NCI-H1694 (cell line): Measurements from ENCODE around the gene SYT14.
"Not testable (repeated sequence)": the region's sequence is repeated elsewhere in the genome, so short reads cannot be mapped to it uniquely, and the experiment has no call there.

Experiments used
- DNase-seq: peaks from one replicate; lab custom pipeline; 2025; lab: John Stamatoyannopoulos, UW

The SYT14 gene

GRCh38 chr1:210025870-210026269 lies 87.9 kb downstream of the SYT14 start:
- DNase-seq: no peak

GRCh38 chr1:210027994-210028393 lies 90.0 kb downstream of the SYT14 start:
- DNase-seq: no peak

GRCh38 chr1:210031473-210031872 lies 93.5 kb downstream of the SYT14 start:
- no peak for DNase-seq

- DNase-seq: no peak
These were observed 105.0 kb downstream of the SYT14 start for GRCh38 chr1:210043058-210043457.

- DNase-seq: no peak
These were observed 111.6 kb downstream of the SYT14 start for GRCh38 chr1:210049616-210050015.

- not testable (repeated sequence) for DNase-seq
These were observed 112.5 kb downstream of the SYT14 start for GRCh38 chr1:210050491-210050890.

- no peak for DNase-seq
These were observed 115.1 kb downstream of the SYT14 start for GRCh38 chr1:210053126-210053525.

GRCh38 chr1:210057593-210057992 lies 119.6 kb downstream of the SYT14 start:
- no peak for DNase-seq

GRCh38 chr1:210061992-210062391 lies 124.0 kb downstream of the SYT14 start:
- no peak for DNase-seq

- DNase-seq: no peak
These were observed 132.5 kb downstream of the SYT14 start for GRCh38 chr1:210070531-210070930.

- no peak for DNase-seq
These were observed 134.1 kb downstream of the SYT14 start for GRCh38 chr1:210072129-210072528.

GRCh38 chr1:210072896-210073504 lies 135.0 kb downstream of the SYT14 start:
- no peak for DNase-seq

- DNase-seq: no peak
These were observed 136.9 kb downstream of the SYT14 start for GRCh38 chr1:210074904-210075303.

GRCh38 chr1:210076620-210077019 lies 138.6 kb downstream of the SYT14 start:
- no peak for DNase-seq

- DNase-seq: no peak
These were observed 143.5 kb downstream of the SYT14 start for GRCh38 chr1:210081494-210081893.

GRCh38 chr1:210085359-210085758 lies 147.3 kb downstream of the SYT14 start:
- DNase-seq: no peak

GRCh38 chr1:210087058-210087457 lies 149.0 kb downstream of the SYT14 start:
- no peak for DNase-seq

GRCh38 chr1:210089855-210090254 lies 151.8 kb downstream of the SYT14 start:
- no peak for DNase-seq

- no peak for DNase-seq
These were observed 154.3 kb downstream of the SYT14 start for GRCh38 chr1:210092366-210092765.

- no peak for DNase-seq
These were observed 155.4 kb downstream of the SYT14 start for GRCh38 chr1:210093461-210093860.

- no peak for DNase-seq
These were observed 160.3 kb downstream of the SYT14 start for GRCh38 chr1:210098356-210098755.

GRCh38 chr1:210099921-210100320 lies 161.9 kb downstream of the SYT14 start:
- DNase-seq: peak; percentile 42

- no peak for DNase-seq
These were observed 166.1 kb downstream of the SYT14 start for GRCh38 chr1:210104103-210104502.

GRCh38 chr1:210112906-210113305 lies 174.9 kb downstream of the SYT14 start:
- DNase-seq: not testable (repeated sequence)
